ENCODE measurements around the gene SGMS2.

- TF ChIP-seq CTCF (IDR thresholded peaks at IDR 0.05; ENCODE audit: low read depth, low read length, missing input control) (no peak), TAF1 (conservative IDR thresholded peaks at IDR 0.05) (no peak), HNF4A (conservative IDR thresholded peaks at IDR 0.05) (no peak), JUND (IDR thresholded peaks at IDR 0.05) (no peak), GABPA (IDR thresholded peaks at IDR 0.05 in 1 of 2, conservative IDR thresholded peaks at IDR 0.05 in 1 of 2) (no peak)
- TF ChIP-seq, protein P1, sequence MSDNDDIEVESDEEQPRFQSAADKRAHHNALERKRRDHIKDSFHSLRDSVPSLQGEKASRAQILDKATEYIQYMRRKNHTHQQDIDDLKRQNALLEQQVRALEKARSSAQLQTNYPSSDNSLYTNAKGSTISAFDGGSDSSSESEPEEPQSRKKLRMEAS (IDR thresholded peaks at IDR 0.05), result no peak
Observed at GRCh38 chr4:107835406-107835805, 10.7 kb downstream of the SGMS2 start.
